K562 (cell line): Measurements from ENCODE around the gene CRYBG1. TPM values are rescaled to one million over a fixed set of nuclear protein-coding genes. Genes with fewer than 3 reads are reported as not detected.

Experiments used
- ATAC-seq: fragments of 200-7000 bp; cut with Tn5 transposase; 3 replicates; pipeline ENCODE4 v1.9.1; 2020; ENCODE audit warnings: moderate library complexity
- BruUV-seq: library from RNA; stranded (reverse); fragments of 400-500 nt; replicated peaks from 2 replicates; lab custom pipeline; 2021; lab: Mats Ljungman, UMichigan
- CTCF ChIA-PET: fragments of 300-600 bp; formaldehyde crosslinking; extraction: SDS; loops from one replicate; lab custom pipeline; 2021; ENCODE audit warnings: low intra/inter-chr PET ratio; lab: Yijun Ruan, JAX
- POLR2A ChIA-PET: fragments of 300-600, 350-650 bp; sonication (Branson Sonifier 250); formaldehyde crosslinking; extraction: SDS; loops from one replicate; lab custom pipeline; 2021; ENCODE audit warnings: antibody characterized with exemption, inconsistent platforms; lab: Yijun Ruan, JAX
- DNase-seq, 4 experiments: peaks; one replicate each; pipeline versions ENCODE4 v3.0.0 to v3.0.0-alpha.2; 2011 to 2018; ENCODE audit warnings: low spot score in 3 of 4, mixed read lengths in 3 of 4; ENCODE audit errors: extremely low read depth in 1 of 4
- FAIRE-seq: peaks from 2 replicates; lab custom pipeline; 2011; peaks lifted over from hg19 to GRCh38; lab: Jason Lieb, UNC
- H2AFZ ChIP-seq: 2 replicates; pipeline ENCODE4 v1.6.0; 2011; ENCODE audit warnings: low read depth, low read length, control low read depth, inconsistent platforms
- H3K27ac ChIP-seq: fragments of 200-600 bp; 3 replicates; pipeline ENCODE4 v1.8.0; 2011; ENCODE audit warnings: low read depth, mild to moderate bottlenecking, control low read depth, inconsistent platforms, low read length, moderate library complexity, mixed read lengths; ENCODE audit errors: extremely low read depth
- H3K27me3 ChIP-seq, 2 experiments: fragments of 300-600 bp in 1 of 2; 2 replicates in 1 of 2; 3 replicates in 1 of 2; pipeline versions ENCODE4 v1.6.0 to v1.8.0; 2011; ENCODE audit warnings: inconsistent platforms in 2 of 2, low read length in 2 of 2, mild to moderate bottlenecking in 1 of 2, mixed read lengths in 1 of 2, moderate library complexity in 1 of 2; ENCODE audit not compliant: control insufficient read depth in 2 of 2, insufficient read depth in 2 of 2
- H3K36me3 ChIP-seq: fragments of 300-600 bp; 3 replicates; pipeline ENCODE4 v1.8.0; 2011; ENCODE audit warnings: mild to moderate bottlenecking, low read length, inconsistent platforms; ENCODE audit not compliant: control insufficient read depth, insufficient read depth
- H3K4me1 ChIP-seq, 2 experiments: fragments of 200-600 bp in 1 of 2; replicated peaks in 1 of 2; 2 replicates in 1 of 2; 3 replicates in 1 of 2; pipeline versions ENCODE4 v1.5.1 to v1.8.0; 2011; ENCODE audit warnings: inconsistent platforms in 2 of 2, low read length in 2 of 2, mild to moderate bottlenecking in 1 of 2, mixed read lengths in 1 of 2, moderate library complexity in 1 of 2; ENCODE audit not compliant: control insufficient read depth in 2 of 2, insufficient read depth in 2 of 2
- H3K4me2 ChIP-seq: 2 replicates; pipeline ENCODE4 v1.6.1; 2011; ENCODE audit warnings: low read length, control low read depth, inconsistent platforms, mixed read lengths; ENCODE audit not compliant: insufficient read depth
- H3K4me3 ChIP-seq: fragments of 200-600 bp; sonication (generic), shearing (Covaris generic); 2 replicates; pipeline ENCODE4 v1.5.1; 2016; ENCODE audit warnings: control low read depth, inconsistent platforms
- H3K79me2 ChIP-seq: fragments of 200-600 bp; 3 replicates; pipeline ENCODE4 v1.8.0; 2011; ENCODE audit warnings: low read length, inconsistent platforms; ENCODE audit not compliant: control insufficient read depth, insufficient read depth
- H3K9ac ChIP-seq, 2 experiments: 2 replicates each; pipeline versions ENCODE4 v1.6.0 to v1.6.1; 2011; ENCODE audit warnings: low read depth in 2 of 2, low read length in 2 of 2, control low read depth in 1 of 2, inconsistent platforms in 1 of 2, mild to moderate bottlenecking in 1 of 2, mixed read lengths in 1 of 2; ENCODE audit not compliant: insufficient read depth in 1 of 2
- H3K9me1 ChIP-seq: one replicate; pipeline ENCODE4 v1.6.0; 2011; ENCODE audit warnings: inconsistent platforms, mild to moderate bottlenecking, low read length, moderate library complexity; ENCODE audit not compliant: control insufficient read depth, insufficient read depth
- H3K9me3 ChIP-seq: replicated peaks from 2 replicates; pipeline ENCODE4 v1.5.1; 2011; ENCODE audit warnings: low read depth, low read length, inconsistent platforms; ENCODE audit not compliant: control insufficient read depth, insufficient read depth
- H4K20me1 ChIP-seq: replicated peaks from 2 replicates; pipeline ENCODE4 v1.6.1; 2011; ENCODE audit warnings: low read length, inconsistent platforms, mixed read lengths; ENCODE audit not compliant: control insufficient read depth, insufficient read depth
- C11orf30 ChIP-seq: fragments of 450-650 bp; IDR thresholded peaks from 2 replicates; pipeline ENCODE4 v1.6.1; 2016; ENCODE audit warnings: low read depth, mild to moderate bottlenecking
- CAMTA2 ChIP-seq: fragments of 250-450 bp; sonication (Bioruptor Pico); conservative IDR thresholded peaks from 2 replicates; pipeline ENCODE4 v1.5.1; 2022
- CHAMP1 ChIP-seq: fragments of 450-650 bp; IDR thresholded peaks from 2 replicates; pipeline ENCODE4 v1.6.1; 2016; ENCODE audit warnings: mild to moderate bottlenecking
- E2F5 ChIP-seq: sonication (generic); formaldehyde crosslinking; IDR thresholded peaks from 2 replicates; pipeline ENCODE4 v1.8.0; 2022; ENCODE audit warnings: mild to moderate bottlenecking, missing genetic modification reagents
- KDM5B ChIP-seq: fragments of 200-600 bp; sonication (generic); IDR thresholded peaks from 2 replicates; pipeline ENCODE4 v1.6.1; 2012; ENCODE audit warnings: low read depth, mild to moderate bottlenecking, moderate library complexity, low read length, control low read depth, inconsistent platforms; ENCODE audit not compliant: insufficient replicate concordance
- RCOR1 ChIP-seq, 2 experiments: IDR thresholded peaks; 2 replicates each; pipeline ENCODE4 v1.6.1; 2012; ENCODE audit warnings: low read depth in 2 of 2, low read length in 2 of 2, borderline replicate concordance in 1 of 2, improper control_type of control experiment in 1 of 2
- RNF2 ChIP-seq: sonication (generic); IDR thresholded peaks from 2 replicates; pipeline ENCODE4 v1.6.1; 2016
- SIRT6 ChIP-seq: IDR thresholded peaks from one replicate; pipeline ENCODE4 v1.6.1; 2012; ENCODE audit warnings: low read depth, mild to moderate bottlenecking, control low read depth, inconsistent platforms, low read length, moderate library complexity
- WHSC1 ChIP-seq: IDR thresholded peaks from one replicate; pipeline ENCODE4 v1.6.1; 2012; ENCODE audit warnings: low read length, control low read depth, inconsistent platforms
- ZBTB17 ChIP-seq: fragments of 450-650 bp; formaldehyde crosslinking; IDR thresholded peaks from 2 replicates; pipeline ENCODE4 v1.4.0; 2020; ENCODE audit warnings: mild to moderate bottlenecking
- ZBTB7A ChIP-seq: IDR thresholded peaks from 2 replicates; pipeline ENCODE4 v1.6.1; 2011; ENCODE audit warnings: low read depth, mild to moderate bottlenecking, low read length, moderate library complexity, borderline replicate concordance; ENCODE audit not compliant: control insufficient read depth
- ZFP91 ChIP-seq: sonication (generic); formaldehyde crosslinking; IDR thresholded peaks from 2 replicates; pipeline ENCODE4 v1.8.0; 2022; ENCODE audit warnings: mild to moderate bottlenecking, missing genetic modification reagents
- ZNF165 ChIP-seq: fragments of 250-450 bp; sonication (Bioruptor Pico); IDR thresholded peaks from 2 replicates; pipeline ENCODE4 v1.4.0; 2020; ENCODE audit warnings: borderline replicate concordance
- ZNF354B ChIP-seq: fragments of 250-450 bp; sonication (Bioruptor Pico); IDR thresholded peaks from 2 replicates; pipeline ENCODE4 v1.4.0; 2020
- ZNF699 ChIP-seq: fragments of 250-450 bp; sonication (Bioruptor Pico); IDR thresholded peaks from 2 replicates; pipeline ENCODE4 v1.8.0; 2021; ENCODE audit warnings: mild to moderate bottlenecking, moderate library complexity; ENCODE audit not compliant: insufficient replicate concordance
- ZNF76 ChIP-seq: fragments of 250-450 bp; sonication (Bioruptor Pico); IDR thresholded peaks from 2 replicates; pipeline ENCODE4 v1.4.0; 2020; ENCODE audit warnings: mild to moderate bottlenecking, moderate library complexity, borderline replicate concordance
- WGBS: fragments of 100-300 bp; shearing (Covaris generic); methylation state at CpG from one replicate; pipeline ENCODE4 v1.1.6; 2016; ENCODE audit warnings: low coverage, mixed read lengths; ENCODE audit not compliant: insufficient coverage; ENCODE audit errors: missing lambda C conversion rate; 5-methylcytosine and 5-hydroxymethylcytosine counted together
- in situ Hi-C: fragments of 300-500 bp; cut with MboI; formaldehyde crosslinking; loops from 4 replicates; pipeline ENCODE4 v1.15.0; 2018; ENCODE audit warnings: inconsistent platforms, mixed read lengths
- intact Hi-C: fragments of 100-400 bp; cut with micrococcal nuclease; formaldehyde crosslinking; loops from 2 replicates; pipeline ENCODE4 v1.14.2; 2022
- polyA plus RNA-seq, 8 experiments: library from polyadenylated mRNA; depleted of rRNA in 4 of 8; stranded (reverse) in 5 of 8; unstranded in 3 of 8; fragments of >200 nt; fragmentation: Nextera tagmentation in 2 of 8; fragmentation: Illumina TruSeq in 1 of 8; extraction: Ambion mirVana in 2 of 8; extraction: Trizol in 1 of 8; gene quantifications; 2 replicates each; pipeline versions ENCODE4 v1.2.1 to v1.2.3, GENCODE V29; 2011 to 2014; ENCODE audit warnings: inconsistent platforms in 1 of 8, missing spikeins in 1 of 8
- total RNA-seq, 7 experiments: library from RNA; depleted of rRNA in 6 of 7; stranded (reverse); fragments of >200 nt in 6 of 7; fragmentation: Illumina TruSeq in 2 of 7; extraction: Trizol in 2 of 7; gene quantifications; 2 replicates each; pipeline versions ENCODE4 v1.2.1 to v1.2.3, GENCODE V29; 2011 to 2021; ENCODE audit warnings: low replicate concordance in 1 of 7

CRYBG1 gene
- total and polyA plus RNA-seq, 9 of the 15 experiments (the other 6 are each of a cell fraction or from before 2014, with no cell fraction given), result 0.07 to 0.47 (median 0.11) TPM

DNA sequence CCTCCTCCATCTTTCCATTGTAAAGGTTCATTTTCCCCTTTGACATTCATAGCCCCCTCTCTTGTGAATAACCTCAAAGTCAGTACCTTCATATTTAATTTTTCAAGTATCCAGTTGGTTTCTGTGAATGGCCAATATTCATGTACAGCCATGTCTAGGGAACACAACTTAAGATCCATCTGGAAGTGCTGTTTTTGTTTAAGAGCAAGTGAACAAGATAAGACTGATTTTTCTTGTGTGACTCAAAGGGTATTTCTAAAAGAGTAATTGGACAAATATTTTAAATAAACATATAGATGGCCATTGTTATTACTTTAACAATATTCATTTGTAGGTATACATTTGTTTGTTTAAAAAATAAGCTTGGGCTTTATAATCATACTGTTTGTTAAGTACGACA lies 175.8 kb downstream of the CRYBG1 start:
- in situ Hi-C loops, result no loop called here
- Histone ChIP-seq H3K9me3 (no peaks in the 10 kb centered on the region), H3K4me2 (no peak overlapping the region), H2AFZ (no peak overlapping the region), H3K4me3 (no peak overlapping the region), H3K4me1 (no peaks in the 10 kb centered on the region), H3K27me3 (peaks cover 38 to 41% of the 10 kb centered on the region in 2 experiments), H3K79me2 (no peaks in the 10 kb centered on the region), H3K9ac (no peak overlapping the region), H3K36me3 (no peaks in the 10 kb centered on the region)
- no TSS peak for BruUV-seq
- DNase-seq (no peak), ATAC-seq (no peak), FAIRE-seq (no peak)
- WGBS, result 0% methylated on average over 1 of the region's 1 CpG
- intact Hi-C loops, result no loop called here
- POLR2A ChIA-PET, result no interaction called here
- TF ChIP-seq KDM5B, result no peak
- no peak for TF ChIP-seq ZBTB17 (CRISPR knock-in tag)
- TF ChIP-seq CHAMP1, result no peak
- no peak for TF ChIP-seq ZBTB7A
- no peak for TF ChIP-seq ZNF165 (CRISPR knock-in tag)
- no peak for TF ChIP-seq ZFP91 (CRISPR knock-in tag)
- TF ChIP-seq CAMTA2 (CRISPR knock-in tag), result no peak
- no peak for TF ChIP-seq SIRT6
- TF ChIP-seq E2F5 (CRISPR knock-in tag), result no peak
- no peak for TF ChIP-seq RNF2
- no peak for TF ChIP-seq ZNF76 (CRISPR knock-in tag)
- no peak for TF ChIP-seq RCOR1 (IDR thresholded peaks at IDR 0.05; ENCODE audit: borderline replicate concordance in 1 of 2, low read depth in 2 of 2, low read length in 2 of 2)
- TF ChIP-seq ZNF699 (CRISPR knock-in tag), result no peak
- TF ChIP-seq ZNF354B (CRISPR knock-in tag), result no peak
- no peak for TF ChIP-seq WHSC1
- TF ChIP-seq C11orf30, result no peak
- TF ChIP-seq, all 486 proteins: peak for 0
- CTCF ChIA-PET, result no interaction called here
- no peaks in the 10 kb centered on the region for H3K9me1 ChIP-seq
- no peaks in the 10 kb centered on the region for H4K20me1 ChIP-seq
- H3K27ac ChIP-seq, result no peak overlapping the region
